CD14-positive monocyte (primary cell): ENCODE results near the gene DCLRE1C. TPM values are rescaled to one million over a fixed set of nuclear protein-coding genes. Genes with fewer than 3 reads are reported as not detected.

Experiments
- DNase-seq, 3 donors: peaks; one replicate each; pipeline ENCODE4 v3.0.0-alpha.2; 2011 to 2022
- H2AFZ ChIP-seq: 2 replicates; pipeline ENCODE4 v1.6.0; 2012; ENCODE audit warnings: mild to moderate bottlenecking, low read depth, low read length, inconsistent platforms; ENCODE audit not compliant: insufficient read depth, poor library complexity, severe bottlenecking
- H3K27ac ChIP-seq, 2 donors: 1 replicate in 1 of 2; 2 replicates in 1 of 2; pipeline ENCODE4 v1.5.1; 2012 to 2013; ENCODE audit warnings: low read length in 2 of 2, control low read depth in 1 of 2, inconsistent platforms in 1 of 2, low read depth in 1 of 2, mild to moderate bottlenecking in 1 of 2
- H3K27me3 ChIP-seq, 2 donors: one replicate each; pipeline versions ENCODE4 v1.6.0 to v1.6.1; 2011 to 2013; ENCODE audit warnings: low read length in 2 of 2; ENCODE audit not compliant: control insufficient read depth in 2 of 2, insufficient read depth in 2 of 2
- H3K36me3 ChIP-seq, 2 donors: replicated peaks in 1 of 2; 1 replicate in 1 of 2; 2 replicates in 1 of 2; pipeline versions ENCODE4 v1.5.1 to v1.6.1; 2012 to 2013; ENCODE audit warnings: low read length in 2 of 2, control low read depth in 1 of 2, inconsistent platforms in 1 of 2, mild to moderate bottlenecking in 1 of 2; ENCODE audit not compliant: insufficient read depth in 2 of 2, control insufficient read depth in 1 of 2
- H3K4me1 ChIP-seq, 2 donors: 1 replicate in 1 of 2; 2 replicates in 1 of 2; pipeline versions ENCODE4 v1.5.1 to v1.6.1; 2012 to 2013; ENCODE audit warnings: low read length in 2 of 2, control low read depth in 1 of 2, inconsistent platforms in 1 of 2, mild to moderate bottlenecking in 1 of 2, moderate library complexity in 1 of 2; ENCODE audit not compliant: insufficient read depth in 2 of 2, control insufficient read depth in 1 of 2
- H3K4me2 ChIP-seq: replicated peaks from 2 replicates; pipeline ENCODE3; 2012; ENCODE audit warnings: low read length, moderate library complexity, mild to moderate bottlenecking; ENCODE audit not compliant: poor library complexity, severe bottlenecking; ENCODE audit errors: extremely low read depth
- H3K4me3 ChIP-seq, 3 experiments: fragments of 200-600 bp in 1 of 3; sonication (generic) in 1 of 3; replicated peaks in 1 of 3; 1 replicate in 2 of 3; 2 replicates in 1 of 3; pipeline ENCODE4 v1.5.1; 2011 to 2013; ENCODE audit warnings: low read length in 3 of 3, mild to moderate bottlenecking in 3 of 3, control low read depth in 2 of 3, low read depth in 2 of 3, inconsistent platforms in 1 of 3, moderate library complexity in 1 of 3
- H3K79me2 ChIP-seq: 2 replicates; pipeline ENCODE4 v1.6.0; 2012; ENCODE audit warnings: mild to moderate bottlenecking, control low read depth, inconsistent platforms, low read length, moderate library complexity; ENCODE audit not compliant: insufficient read depth
- H3K9ac ChIP-seq: 2 replicates; pipeline ENCODE4 v1.6.0; 2017; ENCODE audit warnings: low read length, mild to moderate bottlenecking; ENCODE audit not compliant: insufficient read depth, poor library complexity, severe bottlenecking
- H3K9me3 ChIP-seq, 2 donors: replicated peaks in 1 of 2; 1 replicate in 1 of 2; 2 replicates in 1 of 2; pipeline versions ENCODE4 v1.5.1 to v1.6.1; 2012 to 2013; ENCODE audit warnings: low read length in 2 of 2, control low read depth in 1 of 2; ENCODE audit not compliant: control insufficient read depth in 1 of 2, insufficient read depth in 1 of 2
- H4K20me1 ChIP-seq: 2 replicates; pipeline ENCODE4 v1.6.0; 2012; ENCODE audit warnings: mild to moderate bottlenecking, low read length, control low read depth, moderate library complexity; ENCODE audit not compliant: insufficient read depth
- H3K27ac Mint-ChIP-seq, 7 donors: one replicate each; pipeline ENCODE4 v1.8.0; 2020; ENCODE audit warnings: mild to moderate bottlenecking in 7 of 7, mixed read lengths in 7 of 7, moderate library complexity in 6 of 7, inconsistent platforms in 2 of 7
- H3K27me3 Mint-ChIP-seq, 3 donors: one replicate each; pipeline ENCODE4 v1.8.0; 2021 to 2022; ENCODE audit warnings: low read depth in 3 of 3, mild to moderate bottlenecking in 3 of 3, mixed read lengths in 3 of 3, moderate library complexity in 3 of 3, inconsistent platforms in 1 of 3
- H3K36me3 Mint-ChIP-seq, 2 donors: one replicate each; pipeline ENCODE4 v1.8.0; 2020; ENCODE audit warnings: mixed read lengths in 2 of 2, inconsistent platforms in 1 of 2, mild to moderate bottlenecking in 1 of 2
- H3K4me1 Mint-ChIP-seq: one replicate; pipeline ENCODE4 v1.8.0; 2020; ENCODE audit warnings: mild to moderate bottlenecking, mixed read lengths
- H3K4me3 Mint-ChIP-seq, 2 donors: one replicate each; pipeline ENCODE4 v1.8.0; 2020; ENCODE audit warnings: mild to moderate bottlenecking in 2 of 2, mixed read lengths in 2 of 2, moderate library complexity in 1 of 2
- H3K9me3 Mint-ChIP-seq, 7 donors: one replicate each; pipeline ENCODE4 v1.8.0; 2020 to 2022; ENCODE audit warnings: mixed read lengths in 7 of 7, mild to moderate bottlenecking in 6 of 7, moderate library complexity in 6 of 7, inconsistent platforms in 2 of 7
- WGBS: methylation state at CpG from one replicate; pipeline ENCODE4 v1.1.5; 2013; ENCODE audit warnings: missing lambda C conversion rate; ENCODE audit not compliant: insufficient coverage; 5-methylcytosine and 5-hydroxymethylcytosine counted together
- intact Hi-C, 2 donors: fragments of 100-400 bp; cut with micrococcal nuclease; formaldehyde crosslinking; loops; one replicate each; pipeline versions ENCODE4 v1.15.0 to v1.15.1; 2023
- polyA plus RNA-seq, 3 donors: library from polyadenylated mRNA; depleted of rRNA in 1 of 3; unstranded in 2 of 3; stranded (reverse) in 1 of 3; fragments of 300-500 nt in 2 of 3; fragments of >200 nt in 1 of 3; fragmentation: Illumina TruSeq in 2 of 3; gene quantifications; 1 replicate in 2 of 3; 2 replicates in 1 of 3; pipeline ENCODE4 v1.2.3, GENCODE V29; 2012 to 2021
- TF ChIP-seq, protein P1 (sequence below): fragments of 200-600 bp; IDR thresholded peaks from one replicate; pipeline ENCODE4 v1.8.0; 2022; ENCODE audit warnings: antibody characterized with exemption, mild to moderate bottlenecking

The DCLRE1C gene
- polyA plus RNA-seq, 3 donors: 8.9 to 17.6 (median 10.9) TPM

DNA sequence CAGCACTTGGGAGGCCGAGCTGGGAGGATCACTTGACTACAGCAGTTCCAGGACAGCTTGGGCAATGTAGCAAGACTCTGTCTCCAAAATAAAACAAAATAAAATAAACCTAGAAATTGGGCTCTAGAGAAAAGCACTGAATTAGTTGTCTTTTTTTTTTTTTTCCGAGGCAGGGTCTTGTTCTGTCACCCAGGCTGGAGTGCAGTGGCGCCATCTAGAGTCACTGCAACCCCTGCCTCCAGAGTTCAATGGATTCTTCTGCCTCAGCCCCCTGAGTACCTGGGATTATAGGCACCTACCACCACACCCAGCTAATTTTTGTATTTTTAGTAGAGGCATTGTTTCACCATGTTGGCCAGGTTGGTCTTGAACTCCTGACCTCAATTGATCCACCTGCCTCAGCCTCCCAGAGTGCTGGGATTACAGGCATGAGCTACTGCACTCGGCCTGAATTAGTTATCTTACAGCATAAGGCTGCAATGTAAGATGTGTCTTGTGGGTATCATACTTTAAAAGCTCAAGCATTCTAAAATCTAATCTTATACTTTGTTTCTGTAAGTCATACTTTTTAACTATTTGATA is 18.1 kb upstream of the DCLRE1C start:
- H3K4me3 Mint-ChIP-seq: no peak overlapping the region
- WGBS: no CpG with 5 or more reads among the region's 4 CpGs

DNA sequence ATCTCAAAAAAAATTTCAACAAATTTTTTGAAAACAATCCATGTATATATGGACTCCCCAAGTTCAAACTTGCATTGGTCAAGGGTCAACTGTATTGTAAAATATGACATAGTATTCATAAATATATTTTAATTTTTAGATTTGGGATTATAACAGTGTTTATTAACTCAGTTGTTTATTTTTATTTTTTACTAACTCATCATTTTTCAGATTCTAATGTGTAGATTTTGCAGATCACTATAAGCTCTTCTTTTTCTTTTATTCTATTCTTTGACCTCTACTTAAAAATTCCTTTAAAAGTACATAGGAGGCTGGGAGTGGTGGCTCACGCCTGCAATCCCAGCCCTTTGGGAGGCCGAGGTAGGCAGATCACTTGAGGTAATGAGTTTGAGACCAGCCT is 14.0 kb upstream of the DCLRE1C start:
- no peaks in the 10 kb centered on the region for H3K79me2 ChIP-seq
- Mint-ChIP-seq H3K4me3 (no peak overlapping the region), H3K9me3 (no peaks in the 10 kb centered on the region), H3K36me3 (no peaks in the 10 kb centered on the region), H3K27ac (no peak overlapping the region), H3K4me1 (no peaks in the 10 kb centered on the region), H3K27me3 (peaks cover 1 to 8% (median 4%) of the 10 kb centered on the region in 3 donors)
- TF ChIP-seq, protein P1, sequence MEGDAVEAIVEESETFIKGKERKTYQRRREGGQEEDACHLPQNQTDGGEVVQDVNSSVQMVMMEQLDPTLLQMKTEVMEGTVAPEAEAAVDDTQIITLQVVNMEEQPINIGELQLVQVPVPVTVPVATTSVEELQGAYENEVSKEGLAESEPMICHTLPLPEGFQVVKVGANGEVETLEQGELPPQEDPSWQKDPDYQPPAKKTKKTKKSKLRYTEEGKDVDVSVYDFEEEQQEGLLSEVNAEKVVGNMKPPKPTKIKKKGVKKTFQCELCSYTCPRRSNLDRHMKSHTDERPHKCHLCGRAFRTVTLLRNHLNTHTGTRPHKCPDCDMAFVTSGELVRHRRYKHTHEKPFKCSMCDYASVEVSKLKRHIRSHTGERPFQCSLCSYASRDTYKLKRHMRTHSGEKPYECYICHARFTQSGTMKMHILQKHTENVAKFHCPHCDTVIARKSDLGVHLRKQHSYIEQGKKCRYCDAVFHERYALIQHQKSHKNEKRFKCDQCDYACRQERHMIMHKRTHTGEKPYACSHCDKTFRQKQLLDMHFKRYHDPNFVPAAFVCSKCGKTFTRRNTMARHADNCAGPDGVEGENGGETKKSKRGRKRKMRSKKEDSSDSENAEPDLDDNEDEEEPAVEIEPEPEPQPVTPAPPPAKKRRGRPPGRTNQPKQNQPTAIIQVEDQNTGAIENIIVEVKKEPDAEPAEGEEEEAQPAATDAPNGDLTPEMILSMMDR: no peak
- no CpG with 5 or more reads among the region's 2 CpGs for WGBS
- no peaks in the 10 kb centered on the region for H3K27me3 ChIP-seq
- no peak overlapping the region for H2AFZ ChIP-seq
- H3K36me3 ChIP-seq: no peaks in the 10 kb centered on the region
- no peak overlapping the region for H3K9ac ChIP-seq
- H3K27ac ChIP-seq: no peak overlapping the region
- H3K4me1 ChIP-seq: no peaks in the 10 kb centered on the region
- H3K4me2 ChIP-seq: no peak overlapping the region
- intact Hi-C loops: no loop called here
- H4K20me1 ChIP-seq: no peaks in the 10 kb centered on the region
- no peak overlapping the region for H3K4me3 ChIP-seq
- DNase-seq: no peak
- H3K9me3 ChIP-seq: no peaks in the 10 kb centered on the region

More for the DNA sequence above, 18.1 kb upstream of the DCLRE1C start:
- Histone ChIP-seq H3K9ac (no peak overlapping the region), H2AFZ (no peak overlapping the region), H3K4me1 (no peaks in the 10 kb centered on the region), H3K36me3 (no peaks in the 10 kb centered on the region), H3K9me3 (no peaks in the 10 kb centered on the region), H3K4me2 (no peak overlapping the region), H3K27ac (no peak overlapping the region), H3K27me3 (peaks cover 2 to 3% of the 10 kb centered on the region in 2 donors), H4K20me1 (no peaks in the 10 kb centered on the region), H3K79me2 (no peaks in the 10 kb centered on the region), H3K4me3 (no peak overlapping the region)
- H3K4me1 Mint-ChIP-seq: peaks cover 5% of the 10 kb centered on the region
- intact Hi-C loops: no loop called here
- no peaks in the 10 kb centered on the region for H3K36me3 Mint-ChIP-seq
- TF ChIP-seq, protein P1: peak; percentile 76
- H3K9me3 Mint-ChIP-seq: no peaks in the 10 kb centered on the region
- peak in 2 of 3 donors; percentile 15 to 36 for DNase-seq
- no peak overlapping the region for H3K27ac Mint-ChIP-seq
- peaks cover 1 to 8% (median 5%) of the 10 kb centered on the region in 3 donors for H3K27me3 Mint-ChIP-seq
